NCI-H82 treated with DMSO at 0.1 percent for 48 hours (cell line): ENCODE results near the gene SSTR3.
"Not testable (repeated sequence)": the region's sequence is repeated elsewhere in the genome, so short reads cannot be mapped to it uniquely, and the experiment has no call there.

Experiments used
- DNase-seq: peaks from one replicate; lab custom pipeline; 2025; ENCODE audit not compliant: unreplicated experiment; lab: John Stamatoyannopoulos, UW

The SSTR3 gene

DNA sequence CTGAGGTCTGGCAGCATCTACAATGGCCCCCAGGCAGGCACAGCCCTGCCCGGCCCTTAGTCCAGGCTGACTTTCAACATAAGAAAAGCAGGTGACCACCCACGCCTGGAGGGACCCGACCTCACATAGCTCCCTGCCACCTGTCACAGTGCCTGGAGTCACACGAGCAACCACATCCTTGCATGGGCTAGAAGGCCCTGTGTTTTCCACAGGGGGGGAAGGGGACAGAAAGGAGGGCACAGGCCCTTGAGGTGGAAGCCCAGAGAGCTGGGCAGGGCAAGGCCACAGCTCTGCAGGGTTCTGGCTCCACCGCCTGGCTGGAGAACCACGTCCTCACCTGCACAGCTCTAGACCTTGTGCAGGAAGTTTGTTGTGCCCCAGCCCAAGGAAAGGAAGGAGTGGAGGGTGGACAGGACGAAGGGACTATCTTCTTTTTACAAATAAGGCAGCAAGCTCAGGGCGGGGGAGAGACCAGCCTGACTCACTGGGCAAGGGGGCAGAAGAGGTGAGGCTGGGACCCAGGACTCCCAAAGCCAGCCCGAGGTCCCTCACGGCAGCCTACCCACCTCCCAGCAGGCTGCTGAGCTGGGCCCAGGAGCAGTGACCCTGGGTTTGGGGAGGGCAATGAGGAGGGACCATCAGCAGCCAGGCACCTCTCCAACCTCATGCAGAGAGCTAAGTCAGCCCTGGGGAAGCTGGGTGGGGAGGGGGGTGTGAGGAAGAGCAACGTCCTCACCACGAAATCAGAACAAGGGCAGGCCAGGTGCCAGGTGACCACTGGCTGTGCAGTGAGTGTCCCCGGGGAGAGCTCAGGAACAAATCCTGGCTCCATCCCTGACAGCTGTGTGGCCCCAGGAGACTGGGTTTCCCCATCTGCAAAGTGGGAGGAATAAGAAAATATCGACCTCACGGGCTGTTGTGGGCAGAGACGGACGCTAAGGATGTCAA is 28.6 kb downstream of the SSTR3 start:
- no peak for DNase-seq

DNA sequence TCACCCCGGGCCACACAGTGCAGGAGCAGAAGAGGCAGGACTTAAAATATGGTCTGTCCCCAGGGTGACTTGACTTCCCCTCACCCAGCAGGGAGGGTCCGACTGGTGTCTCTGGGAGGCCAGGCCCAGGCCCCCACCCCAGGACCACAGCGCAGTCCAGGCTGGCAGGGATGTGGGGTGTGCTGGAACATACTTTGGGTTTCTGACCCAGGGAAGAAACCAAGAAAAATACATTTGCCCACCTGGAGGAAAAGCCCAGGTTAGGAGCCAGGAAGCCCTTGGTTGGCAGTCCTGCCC is 29.4 kb downstream of the SSTR3 start:
- DNase-seq, result no peak

DNA sequence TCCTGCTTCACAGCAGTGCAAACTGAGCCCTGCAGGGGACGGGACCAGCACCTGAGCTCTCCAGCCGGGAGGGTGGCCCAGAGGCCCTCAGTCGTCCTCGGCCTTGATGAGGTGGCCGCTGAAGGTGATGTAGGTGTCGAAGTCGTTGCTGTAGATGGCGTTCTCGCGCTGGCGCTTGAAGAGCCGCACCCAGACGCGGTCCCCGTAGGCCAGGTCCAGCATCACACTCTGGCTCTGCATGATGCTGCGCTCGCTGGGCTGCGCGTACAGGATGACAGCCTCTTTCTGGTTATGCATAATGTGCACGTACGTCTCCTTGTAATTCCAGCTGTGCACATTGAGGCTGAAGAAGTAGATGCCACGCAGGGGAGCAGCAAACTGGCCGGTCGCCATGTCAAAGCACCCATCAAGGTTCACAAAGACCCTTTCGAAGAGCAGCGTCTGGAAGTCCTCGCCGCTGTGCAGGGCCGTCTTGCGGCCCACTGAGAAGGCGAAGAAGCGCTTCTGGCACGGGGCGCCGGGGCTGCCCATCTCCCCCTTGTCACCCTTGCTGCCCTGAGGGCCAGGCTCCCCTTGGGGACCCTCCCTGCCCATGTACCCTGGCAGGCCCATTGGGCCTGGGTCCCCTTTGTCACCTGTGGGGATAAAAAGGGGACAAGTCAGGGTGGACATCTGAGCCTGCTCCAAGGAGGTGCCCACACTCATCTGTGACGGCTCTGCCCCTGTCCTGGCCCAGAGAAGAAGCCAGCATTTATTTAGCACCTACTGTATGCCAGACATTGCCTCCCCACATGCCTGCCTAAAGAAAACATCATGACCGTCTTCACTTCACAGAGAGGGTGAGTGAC is 30.0 kb downstream of the SSTR3 start:
- DNase-seq, result no peak

DNA sequence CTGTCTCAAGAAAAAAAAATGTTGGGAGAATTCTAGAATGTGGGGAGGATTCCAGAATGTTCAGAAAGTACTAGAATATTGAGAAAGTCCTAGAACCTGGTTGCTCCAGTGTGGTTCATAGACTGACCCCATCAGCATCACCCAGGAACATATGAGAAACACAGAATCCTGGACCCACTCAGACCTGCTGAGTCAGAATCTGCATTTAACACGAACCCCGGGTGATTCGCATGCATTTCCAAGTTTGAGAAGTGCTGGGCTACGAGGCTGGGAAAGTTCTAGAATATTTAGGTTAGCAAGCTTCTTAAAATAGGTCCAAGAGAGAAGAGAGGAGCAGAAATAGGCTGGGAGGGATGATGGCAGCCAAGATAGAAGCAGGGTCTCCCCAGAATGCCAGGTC is 30.6 kb downstream of the SSTR3 start:
- DNase-seq, result no peak

DNA sequence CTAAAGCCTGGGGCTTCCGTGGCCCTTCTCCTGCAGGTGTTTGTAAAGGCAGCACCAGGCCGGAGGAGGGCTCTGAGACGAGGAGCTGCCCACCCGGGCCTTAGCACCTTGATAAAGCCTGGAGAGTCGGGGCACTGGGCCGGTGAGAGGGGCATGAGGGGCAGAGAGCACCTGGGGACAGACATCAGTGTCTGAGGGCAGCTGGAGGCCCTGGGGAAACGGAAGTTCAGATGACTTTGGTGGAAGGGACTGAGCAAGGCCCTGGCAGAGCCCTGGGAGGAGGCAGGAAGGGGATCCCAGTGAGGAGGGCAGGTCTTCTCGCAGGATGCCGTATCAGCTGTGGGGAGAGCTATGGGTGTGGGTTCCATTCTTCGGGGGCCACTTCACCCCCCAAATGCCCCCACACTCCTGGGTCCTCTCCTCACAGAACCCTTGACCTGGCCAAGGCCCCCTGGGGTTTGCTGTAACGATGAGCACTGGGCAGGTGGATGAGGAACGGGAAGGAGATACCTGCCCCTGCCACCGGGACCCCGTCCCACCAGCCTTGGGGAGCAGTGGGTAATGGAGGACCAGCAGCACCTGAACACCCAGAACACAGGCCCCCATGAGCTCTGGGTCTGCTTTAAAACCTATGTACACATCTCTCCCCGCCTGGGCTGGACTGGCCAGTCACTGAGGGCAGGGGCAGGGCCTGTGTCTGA is 31.6 kb downstream of the SSTR3 start:
- DNase-seq, result no peak

GRCh38 chr22:37179622-37180420 is 32.5 kb downstream of the SSTR3 start:
- no peak for DNase-seq

DNA sequence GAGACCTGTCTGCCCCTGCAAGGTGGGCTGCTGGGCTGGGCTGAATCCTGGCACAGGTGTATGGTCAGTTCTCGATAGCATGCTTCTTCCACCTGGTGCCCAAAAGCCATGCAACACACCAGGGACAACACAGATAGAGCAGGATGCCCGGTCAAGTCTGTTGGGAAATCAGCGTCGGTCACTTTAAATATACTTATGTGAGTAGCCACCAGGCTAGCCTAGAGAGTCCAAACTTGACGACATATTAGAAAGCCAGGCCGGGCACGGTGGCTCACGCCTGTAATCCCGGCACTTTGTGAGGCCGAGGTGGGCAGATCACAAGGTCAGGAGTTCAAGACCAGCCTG is 33.2 kb downstream of the SSTR3 start:
- no peak for DNase-seq

DNA sequence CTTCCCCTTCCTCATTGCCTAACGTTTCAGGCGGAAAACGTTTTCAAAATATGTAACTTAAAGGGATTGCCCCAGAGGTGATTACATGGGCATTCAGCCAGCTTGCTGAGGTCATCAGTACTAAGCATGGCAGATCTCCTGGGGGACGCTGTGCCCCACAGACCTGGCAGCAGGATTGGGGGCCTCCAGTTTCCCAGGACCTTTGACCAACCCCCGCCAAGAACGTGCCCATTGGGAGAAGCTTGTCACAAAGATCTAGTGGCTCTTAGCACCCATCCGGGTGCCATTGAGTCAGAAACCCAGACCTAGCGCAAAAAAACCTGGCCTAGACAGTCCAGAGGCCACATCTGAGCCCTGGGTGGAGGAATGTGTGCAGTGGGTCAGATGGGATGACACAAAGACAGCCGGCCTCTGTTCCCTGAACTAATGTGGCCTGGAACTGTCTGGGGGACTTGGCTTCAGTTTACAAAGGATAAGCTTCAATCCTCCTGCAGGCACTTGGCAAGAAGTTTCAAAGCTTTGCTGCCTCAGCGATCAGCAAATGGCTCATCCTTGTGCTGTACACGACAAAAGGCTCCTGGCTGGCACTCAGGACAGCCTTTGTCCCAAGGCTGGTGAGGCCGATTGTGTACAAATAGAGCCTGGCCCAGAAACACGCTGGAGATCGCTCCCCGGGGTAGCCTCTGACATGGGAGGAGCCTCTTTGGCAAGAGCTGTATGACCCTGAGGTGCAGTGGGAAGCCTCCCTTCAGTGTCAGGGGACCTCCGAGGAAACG is 33.7 kb downstream of the SSTR3 start:
- DNase-seq, result no peak

GRCh38 chr22:37177755-37178154 is 34.5 kb downstream of the SSTR3 start:
- no peak for DNase-seq

DNA sequence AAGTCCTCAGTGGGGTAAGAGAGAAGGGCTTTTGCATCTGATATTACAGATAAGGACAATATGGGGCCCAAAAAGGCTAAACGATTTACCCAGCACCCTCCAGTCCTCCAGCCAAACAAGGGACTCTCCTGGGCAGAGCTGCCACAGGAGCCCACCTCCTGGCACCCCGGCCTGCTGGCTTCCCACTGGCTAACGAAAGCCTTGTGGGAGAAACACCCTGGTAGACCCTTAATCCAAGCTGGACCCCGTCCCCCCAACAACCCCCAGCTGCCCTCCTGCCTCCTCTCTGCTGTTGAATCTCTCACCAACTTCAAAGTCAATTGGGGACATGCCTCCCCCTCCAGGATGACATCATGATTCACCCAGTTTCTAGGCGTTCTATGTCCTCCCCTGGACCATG is 35.1 kb downstream of the SSTR3 start:
- no peak for DNase-seq

GRCh38 chr22:37176464-37177061 is 35.7 kb downstream of the SSTR3 start:
- DNase-seq, result no peak

- DNase-seq, result no peak
These were observed 36.6 kb downstream of the SSTR3 start for GRCh38 chr22:37175414-37176281.

DNA sequence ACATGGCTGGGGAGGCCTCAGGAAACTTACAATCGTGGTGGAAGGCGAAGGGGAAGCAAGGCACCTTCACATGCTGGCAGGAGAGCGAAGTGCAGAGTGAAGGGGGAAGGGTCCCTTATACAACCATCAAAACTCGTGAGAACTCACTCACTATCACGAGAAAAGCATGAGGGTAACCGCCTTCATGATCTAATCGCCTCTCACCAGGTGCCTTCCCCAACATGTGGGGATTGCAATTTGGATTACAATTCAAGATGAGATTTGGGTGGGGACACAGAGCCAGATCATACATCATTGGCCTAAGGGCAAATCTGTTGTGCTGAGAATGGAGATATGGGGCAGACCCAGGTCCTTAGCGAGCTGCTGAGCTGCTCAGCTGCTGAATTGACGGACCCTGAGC is 37.3 kb downstream of the SSTR3 start:
- no peak for DNase-seq

DNA sequence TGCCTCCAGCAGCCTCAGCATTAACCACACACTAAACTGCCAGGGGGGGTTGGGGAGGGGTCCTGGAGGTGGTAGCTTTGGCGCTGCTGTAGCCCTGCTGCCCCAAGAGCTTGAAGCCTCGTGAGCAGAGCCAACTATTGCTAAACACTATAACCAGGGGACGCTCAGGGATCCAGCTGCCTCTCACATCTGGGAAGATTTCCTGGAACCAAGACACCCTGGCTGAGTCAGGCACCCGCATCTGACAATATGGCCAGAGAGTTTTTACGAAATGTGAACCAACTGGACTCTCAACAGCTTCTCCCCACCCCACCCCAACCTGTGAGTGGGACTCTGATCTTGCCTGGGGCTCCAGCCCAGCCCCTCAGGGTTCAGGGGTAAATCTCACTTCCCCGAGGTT is 38.6 kb downstream of the SSTR3 start:
- DNase-seq, result no peak

DNA sequence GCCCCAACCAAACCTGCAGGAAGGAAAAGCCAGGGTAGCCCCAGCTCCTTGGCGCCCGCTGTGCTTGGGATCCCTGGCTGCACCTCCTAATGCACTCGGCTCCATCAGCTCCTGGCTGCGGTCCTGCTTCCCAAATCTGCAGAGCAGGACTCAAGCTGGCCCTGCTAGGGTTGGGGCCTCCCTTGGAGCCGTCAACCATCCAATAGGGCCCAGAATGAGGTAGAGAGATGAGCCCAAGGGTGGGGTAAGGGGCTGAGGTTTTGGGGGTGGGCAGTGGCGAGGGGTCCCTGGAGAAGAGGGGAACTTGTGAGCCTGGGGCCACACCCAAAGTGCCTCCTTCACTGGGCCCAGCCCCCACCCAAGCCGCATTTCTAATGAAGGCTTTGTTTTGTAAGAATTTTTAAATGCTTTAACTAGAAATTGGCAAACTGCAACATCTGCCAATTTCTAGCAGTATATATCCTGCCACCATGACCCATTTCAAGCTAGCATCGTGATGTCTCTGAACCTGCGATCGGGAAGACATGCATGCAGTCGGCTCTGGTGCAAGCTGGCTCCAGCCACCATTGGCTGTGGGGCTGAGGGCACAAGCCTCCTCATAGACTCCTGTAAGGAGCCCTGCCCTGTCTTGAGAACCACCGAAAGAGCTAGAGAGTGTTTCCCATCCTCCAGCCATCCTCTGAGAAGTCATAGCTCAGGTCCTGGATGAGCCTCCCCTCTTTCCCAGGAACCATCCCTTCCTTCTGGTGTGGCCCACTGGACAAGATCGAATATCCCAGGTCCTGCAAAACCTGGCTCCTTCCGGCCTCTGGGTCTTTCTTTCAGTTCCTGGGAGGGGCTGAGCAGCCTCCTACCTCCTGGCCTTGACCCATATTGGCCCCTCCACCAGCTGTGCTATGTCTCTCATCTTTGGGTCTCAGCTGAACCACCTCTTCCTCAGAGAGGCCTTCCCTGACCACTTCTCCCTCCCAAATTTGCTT is 39.7 kb downstream of the SSTR3 start:
- no peak for DNase-seq

- DNase-seq, result no peak
These were observed 40.6 kb downstream of the SSTR3 start for GRCh38 chr22:37171662-37172061.

DNA sequence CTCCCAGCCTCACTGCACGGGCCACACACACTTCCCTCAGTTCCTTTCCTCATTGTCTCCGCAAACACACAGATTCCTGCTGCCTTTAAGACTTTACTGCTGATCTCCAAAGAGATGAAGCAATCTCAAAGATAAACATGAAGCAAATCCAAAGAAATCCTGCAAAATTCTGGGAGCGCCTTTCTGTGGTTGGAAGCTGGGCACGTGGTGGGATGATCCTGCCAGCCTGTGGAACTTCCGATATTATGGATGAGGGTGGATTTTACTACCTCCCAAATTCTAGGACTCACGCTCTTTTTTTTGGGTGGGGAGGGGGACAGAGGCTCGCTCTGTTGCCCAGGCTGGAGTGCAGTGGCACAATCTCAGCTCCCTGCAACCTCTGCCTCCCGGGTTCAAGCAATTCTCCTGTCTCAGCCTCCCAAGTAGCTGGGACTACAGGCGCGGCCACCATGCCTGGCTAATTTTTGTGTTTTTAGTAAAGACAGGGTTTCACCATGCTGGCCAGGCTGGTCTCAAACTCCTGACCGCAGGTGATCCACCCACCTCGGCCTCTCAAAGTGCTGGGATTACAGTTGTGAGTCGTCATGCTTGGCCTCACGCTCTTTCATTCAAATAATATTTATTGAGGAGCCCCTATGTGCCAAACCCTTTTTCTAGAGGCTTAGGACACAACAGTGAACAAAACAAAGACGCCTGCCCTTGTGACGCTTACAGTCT is 41.4 kb downstream of the SSTR3 start:
- not testable (repeated sequence) for DNase-seq
